RKO (cell line): ENCODE data around the gene L3MBTL1.
"Not testable (repeated sequence)": the region's sequence is repeated elsewhere in the genome, so short reads cannot be mapped to it uniquely, and the experiment has no call there.

ENCODE experiments used
- DNase-seq: peaks from one replicate; pipeline ENCODE4 v3.0.0-alpha.2; 2016; ENCODE audit warnings: low spot score

The L3MBTL1 gene

GRCh38 chr20:43507150-43508080 lies at the start of gene L3MBTL1:
Gene L3MBTL1 (plus strand): TSS chr20:43507697. CDS start chr20:43513504, 5,807 bp downstream.
- no peak for DNase-seq

DNA sequence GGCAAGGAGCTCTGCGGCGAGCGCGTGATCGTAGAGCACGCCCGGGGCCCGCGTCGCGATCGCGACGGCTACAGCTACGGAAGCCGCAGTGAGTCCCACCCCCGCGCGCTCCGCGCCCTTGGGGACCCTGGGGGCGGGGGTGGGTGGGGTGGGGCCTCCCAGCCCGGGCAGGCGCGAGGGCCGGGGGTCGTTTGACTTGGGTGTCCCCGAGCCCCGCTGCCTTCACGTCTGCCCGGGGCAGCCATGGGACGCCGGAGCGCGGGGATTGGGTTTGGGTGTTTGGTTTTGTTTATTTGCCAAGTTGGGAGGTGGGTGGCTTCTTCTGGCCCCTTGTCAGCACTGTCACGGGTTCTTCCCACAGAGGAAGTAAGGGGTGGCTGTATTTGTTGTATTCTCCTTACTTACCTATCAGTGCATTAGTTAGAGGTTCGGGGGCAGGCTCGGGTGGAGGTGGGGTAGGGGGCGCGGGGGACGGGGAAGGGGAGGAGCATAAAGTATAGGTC lies 49.0 kb upstream of the L3MBTL1 start:
- no peak for DNase-seq

GRCh38 chr20:43459022-43459942 lies 48.2 kb upstream of the L3MBTL1 start:
- DNase-seq, result peak; percentile 75

DNA sequence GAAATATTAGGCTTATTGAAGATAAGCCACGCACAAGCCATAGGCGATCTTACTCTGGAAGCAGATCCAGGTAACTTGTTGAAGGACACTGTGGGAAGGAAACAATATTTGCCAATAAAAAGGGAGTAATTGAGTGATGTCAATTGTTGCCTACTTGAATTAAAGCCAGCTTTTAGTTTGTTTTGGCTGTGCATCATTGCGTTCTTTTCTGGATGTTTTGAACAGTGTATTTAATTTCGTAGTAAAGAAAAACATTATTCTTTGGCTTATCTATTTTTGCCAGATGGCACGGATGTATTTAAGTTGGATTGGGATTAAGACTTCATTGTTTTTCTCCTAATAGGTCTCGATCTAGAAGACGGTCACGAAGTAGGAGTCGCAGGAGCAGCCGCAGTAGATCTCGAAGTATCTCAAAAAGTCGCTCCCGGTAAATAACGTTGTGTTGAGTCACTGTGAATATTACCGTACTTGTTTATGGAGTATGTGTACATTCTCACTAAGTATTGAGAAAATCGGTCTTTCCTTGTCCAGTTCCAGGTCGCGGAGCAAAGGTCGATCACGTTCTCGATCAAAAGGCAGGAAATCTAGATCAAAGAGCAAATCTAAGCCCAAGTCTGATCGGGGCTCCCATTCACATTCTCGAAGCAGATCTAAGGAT lies 47.2 kb upstream of the L3MBTL1 start:
- DNase-seq, result no peak

DNA sequence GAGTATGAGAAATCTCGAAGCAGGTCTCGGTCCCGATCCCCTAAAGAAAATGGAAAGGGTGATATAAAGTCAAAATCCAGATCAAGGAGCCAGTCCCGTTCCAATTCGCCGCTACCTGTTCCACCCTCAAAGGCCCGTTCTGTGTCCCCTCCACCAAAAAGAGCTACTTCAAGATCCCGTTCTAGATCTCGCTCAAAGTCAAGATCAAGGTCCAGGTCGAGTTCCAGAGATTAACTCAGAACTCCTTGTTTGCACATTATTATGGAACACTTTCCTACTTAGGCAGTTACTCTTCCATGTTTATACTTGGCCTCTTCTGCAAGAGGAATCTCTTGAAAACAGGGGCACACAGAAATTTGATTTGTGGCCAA lies 46.7 kb upstream of the L3MBTL1 start:
- DNase-seq, result no peak

DNA sequence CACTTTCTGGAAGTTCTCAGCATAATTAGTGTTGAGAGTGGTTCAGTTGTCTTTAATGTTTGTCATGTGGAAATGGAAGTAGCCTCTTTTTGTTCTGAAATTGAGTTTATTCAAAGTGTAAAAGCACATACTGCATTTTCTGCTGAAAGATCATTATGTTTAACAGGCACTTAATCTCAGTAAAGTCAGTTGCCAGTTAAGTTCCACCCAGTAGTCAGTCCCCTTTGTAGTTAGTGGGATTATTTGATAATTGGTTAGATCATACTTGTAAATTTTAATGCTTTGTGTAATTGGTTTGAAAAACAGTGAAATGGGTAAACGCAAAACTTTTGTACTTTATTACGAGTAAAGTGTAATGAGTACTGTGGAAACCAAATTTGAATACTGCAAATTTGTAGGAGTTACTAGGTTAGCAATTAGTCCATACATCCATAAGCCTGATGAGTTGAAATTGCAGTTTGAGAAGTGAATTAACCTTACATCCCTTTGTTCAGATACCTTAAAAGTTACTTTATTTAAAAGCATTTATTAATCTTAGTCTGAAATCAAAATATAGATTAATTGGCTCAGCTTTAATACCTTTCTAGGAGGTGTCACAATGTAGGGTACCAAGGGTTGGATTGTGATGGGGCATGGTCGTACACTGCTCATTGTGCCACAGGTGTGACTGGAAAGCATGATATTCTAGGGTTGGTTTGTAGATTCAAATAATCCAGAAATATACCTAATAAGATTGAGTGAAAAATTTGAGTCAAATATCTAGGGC lies 45.4 kb upstream of the L3MBTL1 start:
- no peak for DNase-seq

DNA sequence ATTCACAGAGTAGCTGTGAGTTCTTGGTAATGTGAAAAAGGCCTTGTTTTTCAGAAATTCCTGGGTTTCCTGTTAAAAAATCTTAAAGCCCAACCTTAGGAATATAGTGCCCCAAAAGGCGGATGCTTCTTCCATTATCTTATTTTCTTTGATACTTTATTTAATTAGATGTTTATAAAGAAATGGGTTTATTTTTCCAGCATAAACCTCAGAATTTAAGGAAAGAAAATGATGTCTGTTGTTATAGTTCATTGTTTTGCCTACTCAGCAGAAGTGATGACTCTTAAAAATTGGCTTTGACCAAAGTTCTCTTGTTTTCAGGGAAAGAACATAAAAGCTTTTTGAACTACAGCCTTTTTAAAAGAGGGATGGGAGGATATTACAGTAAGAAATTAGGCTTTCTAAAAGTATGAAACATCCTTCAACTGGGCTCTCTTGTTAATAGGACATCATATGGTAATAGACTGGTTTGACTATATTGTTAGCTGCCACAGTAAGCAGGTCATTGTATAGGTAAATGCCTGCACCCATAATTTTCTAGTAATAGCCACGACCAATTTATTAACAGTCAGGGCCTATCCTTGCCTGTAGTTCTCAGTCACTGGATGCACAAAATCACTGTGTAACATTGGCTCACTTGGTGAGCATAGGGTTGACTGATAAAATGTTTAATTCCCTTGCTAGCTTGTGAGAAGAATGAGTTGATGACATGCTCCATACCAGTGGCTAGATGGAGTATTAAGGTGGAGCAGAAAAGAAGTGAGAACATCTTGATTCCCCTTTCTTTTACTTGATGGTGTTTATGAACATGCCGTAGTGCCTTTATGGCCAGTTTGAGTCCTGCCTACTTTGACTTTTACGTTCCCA lies 44.6 kb upstream of the L3MBTL1 start:
- DNase-seq, result no peak

GRCh38 chr20:43463527-43464218 lies 43.8 kb upstream of the L3MBTL1 start:
- DNase-seq, result no peak

- DNase-seq, result no peak
Measured at GRCh38 chr20:43464219-43464790, 43.2 kb upstream of the L3MBTL1 start.

DNA sequence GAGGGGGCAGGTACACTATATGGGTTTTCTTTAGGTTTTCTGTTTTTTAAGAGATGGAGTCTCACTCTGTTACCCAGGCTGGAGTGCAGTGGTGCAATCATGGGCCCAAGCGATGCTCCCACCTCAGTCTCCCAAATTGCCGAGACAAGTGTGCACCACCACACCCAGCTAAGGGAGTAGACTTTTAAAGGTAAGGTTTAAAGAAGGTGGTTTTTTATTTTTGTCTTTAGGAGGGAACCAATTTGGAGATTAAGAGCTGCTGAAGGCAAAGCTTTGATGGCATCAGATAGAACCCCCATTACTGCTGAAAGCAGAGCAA lies 41.9 kb upstream of the L3MBTL1 start:
- DNase-seq, result no peak

- DNase-seq, result no peak
Measured at GRCh38 chr20:43467589-43467988, 39.9 kb upstream of the L3MBTL1 start.

- no peak for DNase-seq
Measured at GRCh38 chr20:43472671-43473380, 34.7 kb upstream of the L3MBTL1 start.

DNA sequence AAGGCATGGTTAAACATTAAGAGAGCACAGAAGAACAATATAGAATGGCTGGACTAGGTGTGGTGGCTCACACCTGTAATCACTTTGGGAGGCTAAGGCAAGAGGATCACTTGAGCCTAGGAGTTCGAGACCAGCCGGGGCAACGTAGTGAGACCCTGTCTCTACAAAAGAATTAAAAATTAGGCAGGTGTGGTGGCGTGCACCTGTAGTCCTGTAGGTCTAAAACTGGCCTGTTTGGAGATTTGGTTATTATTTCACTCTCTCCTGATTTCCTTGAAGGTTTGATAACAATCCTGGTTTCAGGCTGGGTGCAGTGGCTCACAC lies 34.2 kb upstream of the L3MBTL1 start:
- DNase-seq, result no peak

GRCh38 chr20:43477193-43477592 lies 30.3 kb upstream of the L3MBTL1 start:
- no peak for DNase-seq

- no peak for DNase-seq
Measured at GRCh38 chr20:43477619-43478018, 29.9 kb upstream of the L3MBTL1 start.

- no peak for DNase-seq
Measured at GRCh38 chr20:43490038-43490437, 17.5 kb upstream of the L3MBTL1 start.

- no peak for DNase-seq
Measured at GRCh38 chr20:43492101-43492500, 15.4 kb upstream of the L3MBTL1 start.

DNA sequence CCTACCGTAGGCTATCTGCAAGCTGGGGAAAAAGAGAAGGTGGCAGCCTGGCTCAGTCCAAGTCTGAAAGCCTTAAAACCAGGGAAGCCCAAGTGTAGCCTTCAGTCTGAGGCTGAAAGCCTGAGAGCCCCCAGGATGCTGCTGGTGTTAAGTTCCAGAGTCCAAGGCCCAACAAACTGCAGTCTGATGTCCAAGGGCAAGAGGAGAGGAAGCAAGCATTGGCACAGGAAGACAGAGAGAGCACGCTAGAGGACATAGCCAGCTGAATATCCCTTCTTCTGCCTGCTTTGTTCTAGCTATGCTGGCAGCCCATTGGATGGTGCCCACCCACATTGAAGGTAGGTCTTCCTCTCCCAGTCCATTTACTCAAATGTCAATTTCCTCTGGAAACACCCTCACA lies 12.1 kb upstream of the L3MBTL1 start:
- DNase-seq, result no peak

DNA sequence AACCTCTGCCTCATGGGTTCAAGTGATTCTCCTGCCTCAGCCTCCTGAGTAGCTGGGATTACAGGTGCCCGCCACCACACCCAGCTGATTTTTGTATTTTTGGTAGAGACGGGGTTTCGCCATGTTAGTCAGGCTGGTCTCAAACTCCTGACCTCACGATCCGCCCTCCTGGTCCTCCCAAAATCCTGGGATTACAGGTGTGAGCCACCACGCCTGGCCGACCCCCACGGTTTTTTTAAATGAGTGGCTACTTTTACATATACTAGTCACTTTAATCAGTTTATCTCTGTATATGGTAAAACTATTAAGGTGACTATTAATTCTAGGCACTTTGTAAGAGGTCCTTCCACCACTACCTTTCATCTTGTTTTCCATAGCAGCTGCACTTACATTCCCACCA lies 5.5 kb upstream of the L3MBTL1 start:
- not testable (repeated sequence) for DNase-seq
